8988T (cell line): ENCODE results near the gene TMEM130.

Experiments used
- DNase-seq: peaks from one replicate; pipeline ENCODE4 v3.0.0; 2011

Gene TMEM130

GRCh38 chr7:98840722-98841121 lies 29.1 kb downstream of the TMEM130 start:
- DNase-seq = no peak

DNA sequence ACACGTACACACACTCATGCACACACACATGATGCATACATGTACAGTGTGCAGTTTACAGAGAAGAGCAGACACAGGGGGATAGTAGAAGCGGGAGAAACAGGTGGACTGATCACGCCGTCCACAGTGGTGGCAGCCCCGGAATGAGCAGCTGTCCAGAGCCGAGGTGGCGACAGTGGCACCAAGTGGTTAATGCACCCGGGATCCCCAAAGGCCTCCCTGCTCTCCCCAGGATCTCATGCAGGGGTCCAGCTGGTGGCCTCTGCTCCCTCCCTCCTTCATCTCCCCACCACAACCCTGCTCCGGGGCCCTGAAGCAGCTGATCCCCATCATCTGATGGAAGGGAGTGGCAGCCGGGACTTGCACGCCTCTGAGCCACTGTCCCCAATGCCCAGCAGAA lies 29.7 kb downstream of the TMEM130 start:
- DNase-seq = no peak

- no peak for DNase-seq
These were observed 32.2 kb downstream of the TMEM130 start for GRCh38 chr7:98837630-98837972.

DNA sequence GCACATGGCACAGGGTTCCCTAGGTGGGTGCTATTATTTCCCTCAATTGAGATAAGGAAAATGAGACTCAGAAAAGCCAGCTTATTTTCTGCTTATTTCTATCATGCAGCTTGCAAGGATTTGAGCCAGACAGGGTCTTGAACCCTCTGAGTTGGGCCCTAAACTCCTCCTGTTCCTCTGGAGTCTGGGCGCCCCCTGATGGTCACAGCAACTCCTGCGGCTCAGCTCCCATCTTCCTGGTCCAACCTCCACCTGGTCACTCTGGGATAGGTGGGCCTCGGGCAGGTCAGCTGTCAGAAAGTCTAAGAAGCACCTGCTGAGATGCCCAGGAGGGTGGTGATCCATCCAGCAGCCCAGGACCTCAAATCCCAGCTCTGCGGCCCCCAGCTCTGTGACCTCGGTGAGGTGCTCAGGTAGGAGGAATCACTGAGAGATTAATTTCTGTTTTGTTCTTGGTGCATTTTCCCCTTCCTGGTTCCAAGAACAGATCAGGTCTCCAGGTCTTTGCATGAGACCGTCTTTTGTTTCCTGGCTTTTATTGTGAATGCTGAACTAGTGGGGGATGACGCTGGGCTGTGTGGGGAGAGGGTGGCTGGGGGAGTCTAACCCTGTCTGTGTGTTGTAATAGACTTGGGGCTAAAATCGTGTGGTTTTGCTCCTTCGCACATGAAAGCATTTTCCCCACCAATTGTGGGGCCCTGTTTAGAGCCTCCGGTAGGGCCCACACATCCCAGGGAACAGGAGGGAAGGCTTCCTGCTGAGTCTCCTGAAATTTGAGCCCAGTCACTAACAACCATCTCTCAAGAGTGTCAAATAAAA lies 32.8 kb downstream of the TMEM130 start:
- no peak for DNase-seq

DNA sequence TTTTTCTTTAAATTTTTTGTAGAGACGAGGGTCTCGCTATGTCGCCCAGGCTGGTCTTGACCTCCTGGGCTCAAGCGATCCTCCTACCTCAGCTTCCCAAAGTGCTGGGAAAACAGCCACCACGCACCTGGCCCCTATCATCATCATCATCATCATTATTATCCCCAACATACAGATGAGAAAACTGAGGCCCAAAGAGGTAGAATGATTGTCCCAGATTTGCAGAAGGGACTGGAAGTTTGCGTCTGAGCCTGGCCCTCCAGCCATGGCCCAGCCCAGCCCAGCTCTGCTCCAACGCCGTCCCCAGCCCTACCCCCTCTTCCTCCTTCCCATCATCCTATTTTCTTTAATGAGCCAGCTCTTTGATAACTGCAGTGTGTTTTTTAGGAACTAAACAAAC lies 34.9 kb downstream of the TMEM130 start:
- no peak for DNase-seq

DNA sequence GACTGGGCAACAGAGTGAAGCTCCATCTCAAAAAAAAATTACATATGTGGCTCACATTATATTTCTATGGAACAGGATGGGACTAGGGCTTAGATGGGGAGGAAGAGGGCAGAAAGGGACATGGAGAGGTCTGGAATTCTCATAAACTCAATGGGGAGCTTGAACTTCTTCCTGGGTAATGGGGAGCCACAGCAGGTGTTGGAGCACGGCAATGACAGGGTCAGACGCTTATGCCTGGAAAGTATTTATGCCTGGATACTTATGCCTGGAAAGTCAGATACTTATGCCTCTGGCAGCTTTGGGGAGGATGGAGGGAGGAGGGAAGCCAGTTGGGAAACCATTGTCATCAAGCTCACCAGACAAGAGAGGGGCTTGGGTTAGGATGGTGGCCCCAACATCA lies 36.8 kb downstream of the TMEM130 start:
- no peak for DNase-seq

DNA sequence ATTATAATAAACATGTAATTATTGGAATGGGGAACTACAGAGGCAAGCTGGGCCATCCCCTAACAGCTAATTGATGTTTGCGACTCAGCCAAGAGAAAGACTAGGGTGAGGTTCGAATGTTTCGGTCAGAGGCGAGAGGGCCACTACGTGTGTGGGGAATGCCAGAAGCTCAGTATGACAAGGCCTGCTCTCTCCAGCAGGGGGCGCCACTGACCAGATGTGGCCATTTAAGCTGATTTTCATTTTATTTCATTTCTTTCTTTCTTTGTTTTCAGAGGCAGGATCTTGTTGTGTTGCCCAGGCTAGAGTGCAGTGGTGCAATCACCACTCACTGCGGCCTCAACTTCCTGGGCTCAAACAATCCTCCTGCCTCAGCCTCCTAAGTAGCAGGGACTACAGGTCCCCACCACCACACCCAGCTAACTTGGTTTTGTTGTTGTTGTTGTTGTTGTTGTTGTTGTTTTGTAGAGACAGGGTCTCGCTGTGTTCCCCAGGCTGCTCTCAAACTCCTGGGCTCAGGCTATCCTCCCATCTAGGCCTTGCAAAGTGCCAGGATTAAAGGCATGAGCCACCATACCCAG lies 38.1 kb downstream of the TMEM130 start:
- DNase-seq = no peak

DNA sequence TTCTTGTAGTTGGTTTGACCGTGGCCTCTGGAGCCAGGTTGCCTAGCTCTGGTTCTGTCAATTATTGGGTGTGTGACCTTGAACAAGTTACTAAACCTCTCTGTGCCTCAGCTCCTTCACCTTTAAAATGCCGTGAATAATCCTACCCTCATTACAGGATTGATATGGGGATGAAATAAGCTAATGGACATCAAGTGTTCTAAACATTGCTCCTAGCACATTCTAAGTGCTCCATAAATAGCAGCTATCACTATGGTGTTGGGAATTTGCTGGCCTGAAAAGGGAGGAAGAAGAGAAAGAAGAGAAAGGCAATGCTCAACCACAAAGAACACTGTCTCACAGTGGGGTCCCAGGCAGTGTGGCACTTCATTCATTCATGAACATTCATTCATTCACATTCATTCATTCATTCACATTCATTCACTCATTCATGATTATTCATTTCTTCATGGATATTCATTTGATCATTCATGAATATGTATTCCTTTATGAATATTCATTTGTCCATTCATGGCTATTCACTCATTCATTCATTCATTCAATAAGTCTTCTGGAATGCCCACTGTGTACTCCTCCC lies 38.8 kb downstream of the TMEM130 start:
- no peak for DNase-seq

DNA sequence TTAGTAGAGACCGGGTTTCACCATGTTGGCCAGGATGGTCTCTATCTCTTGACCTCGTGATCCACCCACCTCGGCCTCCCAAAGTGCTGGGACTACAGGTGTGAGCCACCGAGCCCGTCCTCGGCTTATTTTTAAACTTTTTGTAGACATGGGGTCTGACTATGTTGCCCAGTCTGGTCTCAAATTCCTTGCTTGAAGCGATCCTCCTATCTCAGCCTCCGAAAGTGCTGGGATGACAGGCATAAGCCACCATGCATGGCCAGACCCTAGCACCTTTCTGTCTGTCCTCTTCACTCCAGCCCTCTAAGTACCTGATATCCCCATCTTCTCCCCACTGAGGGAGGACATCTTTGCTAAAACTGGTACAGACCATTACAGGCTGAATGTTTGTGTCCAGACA lies 41.4 kb downstream of the TMEM130 start:
- no peak for DNase-seq

DNA sequence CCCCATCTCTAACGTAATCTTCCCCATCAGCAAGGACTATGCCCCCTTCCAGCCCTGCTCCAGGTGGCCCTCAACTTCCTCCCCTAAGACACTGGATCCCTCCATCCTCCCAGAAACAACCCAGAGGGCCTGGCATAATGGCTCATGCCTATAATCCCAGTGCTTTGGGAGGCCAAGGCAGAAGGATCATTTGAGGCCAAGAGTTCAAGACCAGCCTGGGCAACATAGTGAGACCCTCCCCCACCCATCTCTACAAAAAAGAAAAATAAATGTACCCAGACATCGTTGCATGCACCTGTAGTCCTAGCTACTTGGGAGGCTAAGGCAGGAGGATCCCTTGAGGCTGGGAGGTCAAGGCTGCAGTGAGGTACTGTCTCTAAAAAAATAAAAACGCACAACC lies 42.6 kb downstream of the TMEM130 start:
- no peak for DNase-seq

GRCh38 chr7:98826811-98827231 lies 43.0 kb downstream of the TMEM130 start:
- DNase-seq = no peak

GRCh38 chr7:98826387-98826786 lies 43.4 kb downstream of the TMEM130 start:
- DNase-seq = no peak

DNA sequence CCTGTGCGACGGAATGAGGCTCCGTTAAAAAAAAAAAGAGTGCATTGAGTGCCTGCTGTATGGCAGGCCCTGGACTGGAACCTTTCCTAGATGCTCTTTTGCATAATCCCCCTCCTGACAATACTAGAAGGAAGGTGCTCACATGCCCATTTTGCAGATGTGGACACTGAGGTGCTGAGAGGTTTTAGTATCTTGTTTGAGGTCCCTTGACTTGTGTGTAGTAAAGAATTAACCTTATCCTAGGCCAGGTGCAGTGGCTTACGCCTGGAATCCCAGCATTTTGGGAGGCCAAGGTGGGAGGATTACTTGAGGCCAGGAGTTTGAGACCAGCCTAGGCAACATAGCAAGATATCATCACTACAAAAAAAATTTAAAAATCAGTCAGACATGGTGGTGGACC lies 46.6 kb downstream of the TMEM130 start:
- DNase-seq = no peak

- no peak for DNase-seq
These were observed 48.5 kb downstream of the TMEM130 start for GRCh38 chr7:98821348-98821747.

GRCh38 chr7:98816967-98817710 lies 52.7 kb downstream of the TMEM130 start:
- no peak for DNase-seq

- DNase-seq = no peak
These were observed 53.6 kb downstream of the TMEM130 start for GRCh38 chr7:98816241-98816640.

GRCh38 chr7:98815313-98815712 lies 54.5 kb downstream of the TMEM130 start:
- DNase-seq = no peak

GRCh38 chr7:98811299-98811698 lies 58.5 kb downstream of the TMEM130 start:
- DNase-seq = no peak

DNA sequence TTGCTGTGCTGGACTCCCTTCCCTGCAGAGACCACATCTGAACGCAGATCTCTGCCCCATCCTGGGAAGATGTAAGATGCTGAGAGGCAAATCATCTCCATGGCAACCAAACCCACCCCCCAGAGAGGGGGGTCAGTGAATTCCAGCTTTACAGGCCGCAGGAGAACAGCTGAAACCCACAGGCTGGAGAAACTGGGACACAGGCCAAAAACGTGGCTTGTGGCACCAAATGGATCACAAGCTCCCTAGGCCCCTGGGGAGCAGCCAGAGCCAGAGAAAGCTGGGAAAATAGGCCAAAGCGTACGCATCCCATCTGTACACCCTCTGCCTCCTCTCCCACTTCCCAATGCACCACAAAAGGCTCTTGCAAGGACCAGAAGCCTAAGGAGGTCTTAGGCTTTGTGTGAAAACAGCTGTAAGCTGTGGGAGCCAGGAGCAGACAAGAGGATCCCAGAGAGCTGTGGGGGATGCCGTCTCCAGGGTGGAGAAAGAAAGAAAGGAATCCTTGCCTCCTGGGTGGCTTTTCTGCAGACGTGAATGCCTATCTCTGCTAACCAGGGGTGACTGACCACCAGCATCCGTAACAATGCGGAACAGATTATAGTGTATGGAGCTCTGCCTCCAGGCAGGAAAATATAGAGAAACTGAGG lies 59.5 kb downstream of the TMEM130 start:
- no peak for DNase-seq

GRCh38 chr7:98808751-98809460 lies 60.9 kb downstream of the TMEM130 start:
- no peak for DNase-seq

DNA sequence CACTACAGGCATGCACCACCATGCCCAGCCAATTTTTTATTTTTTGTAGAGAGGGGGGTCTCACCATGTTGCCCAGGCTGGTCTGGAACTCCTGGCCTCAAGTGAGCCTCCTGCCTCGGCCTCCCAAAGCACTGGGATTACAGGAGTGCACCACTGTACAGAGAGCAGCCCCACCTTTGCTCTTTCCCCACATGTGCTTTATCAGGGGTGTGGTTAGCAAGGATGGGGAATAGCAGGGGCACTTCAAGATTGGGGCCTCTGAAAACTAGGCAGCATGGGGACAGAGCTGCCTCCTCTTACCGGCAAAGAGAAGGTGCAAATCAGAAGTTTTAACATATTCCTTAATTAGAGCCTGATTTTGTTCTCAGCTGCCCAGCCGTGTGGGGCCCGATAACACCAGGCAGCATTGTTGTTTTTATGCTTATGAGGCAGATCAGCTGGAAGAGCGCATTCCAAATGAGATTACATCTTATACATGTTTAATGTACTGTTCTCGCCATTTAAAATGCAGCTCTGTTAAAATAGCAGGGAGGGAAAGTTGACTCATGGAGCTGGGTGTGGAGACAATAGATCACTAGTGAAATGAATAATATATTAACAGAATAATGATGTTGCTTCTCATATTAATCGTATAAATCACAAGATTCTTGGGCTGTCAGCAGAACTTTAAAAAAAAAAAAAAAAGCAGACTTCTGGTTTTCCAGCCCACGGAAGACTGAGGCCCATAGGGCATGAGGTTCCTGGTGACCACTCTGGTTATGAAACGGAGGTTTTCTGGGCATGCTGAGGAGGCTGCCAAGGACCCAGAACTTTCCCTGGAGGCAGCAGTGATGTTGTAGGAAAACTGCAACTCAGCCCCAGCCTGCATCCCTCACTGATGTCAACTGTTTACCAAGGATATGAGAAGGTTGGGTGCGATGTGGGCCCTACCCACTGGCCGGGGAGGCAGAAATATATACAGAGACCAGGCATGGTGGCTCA lies 62.5 kb downstream of the TMEM130 start:
- no peak for DNase-seq
